Urinary bladder (tissue), 4 donors: ENCODE results near the gene NCAPH2. TPM values are rescaled to one million over a fixed set of nuclear protein-coding genes. Genes with fewer than 3 reads are reported as not detected.
A peak's percentile ranks its signal among the peaks of the same experiment; 100 is the strongest.

Experiments
- DNase-seq: peaks from one replicate; pipeline ENCODE4 v3.0.0-alpha.2; 2015; ENCODE audit errors: extremely low spot score
- H3K27ac ChIP-seq: one replicate; pipeline ENCODE4 v1.5.1; 2013; ENCODE audit warnings: low read depth, mild to moderate bottlenecking, moderate library complexity
- H3K36me3 ChIP-seq: one replicate; pipeline ENCODE4 v1.6.1; 2013; ENCODE audit warnings: mild to moderate bottlenecking, moderate library complexity; ENCODE audit not compliant: insufficient read depth
- H3K4me1 ChIP-seq: one replicate; pipeline ENCODE4 v1.6.1; 2013; ENCODE audit warnings: mild to moderate bottlenecking, moderate library complexity; ENCODE audit not compliant: insufficient read depth
- H3K4me3 ChIP-seq: one replicate; pipeline ENCODE4 v1.5.1; 2013; ENCODE audit warnings: low read depth, low read length
- WGBS: extraction: QIAGEN DNeasy Blood & Tissue Kit; methylation state at CpG from one replicate; pipeline ENCODE4 v1.1.7; 2013; 5-methylcytosine and 5-hydroxymethylcytosine counted together
- polyA plus RNA-seq: library from polyadenylated mRNA; stranded (reverse); fragments of 200-250 nt; gene quantifications from one replicate; pipeline ENCODE4 v1.2.3, GENCODE V29; 2013
- total RNA-seq: library from RNA; depleted of rRNA; stranded (reverse); fragments of >200 nt; gene quantifications from one replicate; pipeline ENCODE4 v1.2.3, GENCODE V29; 2014
- donor health status: healthy with polysubstance abuse.
- donor health status: healthy.

The NCAPH2 gene
- total and polyA plus RNA-seq, 2 donors, result 27.5 to 38.4 TPM

GRCh38 chr22:50542416-50542927 is 34.4 kb downstream of the NCAPH2 start:
- H3K4me1 ChIP-seq, result no peaks in the 10 kb centered on the region
- no peak overlapping the region for H3K27ac ChIP-seq
- no peak for DNase-seq
- no peaks in the 10 kb centered on the region for H3K36me3 ChIP-seq
- no peak overlapping the region for H3K4me3 ChIP-seq
- 90% methylated on average over 19 of the region's 19 CpGs for WGBS

GRCh38 chr22:50544078-50544745 is 36.2 kb downstream of the NCAPH2 start:
- no peak overlapping the region for H3K27ac ChIP-seq

GRCh38 chr22:50544746-50545253 is 36.8 kb downstream of the NCAPH2 start:
- 74% methylated on average over 5 of the region's 5 CpGs for WGBS
- no peak for DNase-seq
- Histone ChIP-seq H3K4me1 (no peaks in the 10 kb centered on the region), H3K27ac (no peak overlapping the region), H3K36me3 (no peaks in the 10 kb centered on the region), H3K4me3 (no peak overlapping the region)

More at GRCh38 chr22:50544078-50544745, 36.2 kb downstream of the NCAPH2 start:
- H3K4me1 ChIP-seq, result no peaks in the 10 kb centered on the region
- H3K36me3 ChIP-seq, result no peaks in the 10 kb centered on the region
- no peak overlapping the region for H3K4me3 ChIP-seq
- no peak for DNase-seq
- 5% methylated on average over 52 of the region's 52 CpGs for WGBS

- 49% methylated on average over 10 of the region's 10 CpGs for WGBS
- DNase-seq, result no peak
- Histone ChIP-seq H3K36me3 (no peaks in the 10 kb centered on the region), H3K27ac (no peak within 1 kb of the TSS), H3K4me1 (no peaks in the 10 kb centered on the region), H3K4me3 (no peak within 1 kb of the TSS)
These were observed 37.7 kb downstream of the NCAPH2 start, which contains the start of gene KLHDC7B for GRCh38 chr22:50545522-50546325. KLHDC7B (plus strand) TSS chr22:50545899; CDS start chr22:50546244, 345 bp downstream.

GRCh38 chr22:50546326-50547262 is 38.6 kb downstream of the NCAPH2 start:
- no peaks in the 10 kb centered on the region for H3K4me1 ChIP-seq
- H3K27ac ChIP-seq, result no peak overlapping the region
- H3K4me3 ChIP-seq, result no peak overlapping the region
- WGBS, result 68% methylated on average over 78 of the region's 78 CpGs
- no peak for DNase-seq
- no peaks in the 10 kb centered on the region for H3K36me3 ChIP-seq

- H3K4me1 ChIP-seq, result no peaks in the 10 kb centered on the region
- WGBS, result 19% methylated on average over 35 of the region's 35 CpGs
- H3K27ac ChIP-seq, result no peak overlapping the region
- no peaks in the 10 kb centered on the region for H3K36me3 ChIP-seq
- no peak overlapping the region for H3K4me3 ChIP-seq
- DNase-seq, result no peak
These were observed 39.4 kb downstream of the NCAPH2 start for GRCh38 chr22:50547263-50547985.

GRCh38 chr22:50548040-50548920 is 40.3 kb downstream of the NCAPH2 start:
- H3K4me1 ChIP-seq, result no peaks in the 10 kb centered on the region
- H3K4me3 ChIP-seq, result peak overlapping the region; percentile 12
- 7% methylated on average over 56 of the region's 56 CpGs for WGBS
- no peaks in the 10 kb centered on the region for H3K36me3 ChIP-seq
- DNase-seq, result no peak
- H3K27ac ChIP-seq, result no peak overlapping the region

- no peak overlapping the region for H3K27ac ChIP-seq
- 65% methylated on average over 68 of the region's 68 CpGs for WGBS
- H3K4me1 ChIP-seq, result no peaks in the 10 kb centered on the region
- DNase-seq, result no peak
- no peaks in the 10 kb centered on the region for H3K36me3 ChIP-seq
- peak overlapping the region; percentile 12 for H3K4me3 ChIP-seq
These were observed 41.1 kb downstream of the NCAPH2 start for GRCh38 chr22:50548921-50549790.

- no peak overlapping the region for H3K4me3 ChIP-seq
- WGBS, result 87% methylated on average over 8 of the region's 8 CpGs
- DNase-seq, result no peak
These were observed 42.4 kb downstream of the NCAPH2 start for GRCh38 chr22:50550395-50550794.

GRCh38 chr22:50551160-50551752 is 43.2 kb downstream of the NCAPH2 start:
- no peak for DNase-seq
- no peak overlapping the region for H3K27ac ChIP-seq
- no peaks in the 10 kb centered on the region for H3K36me3 ChIP-seq
- WGBS, result 88% methylated on average over 11 of the region's 11 CpGs
- H3K4me1 ChIP-seq, result no peaks in the 10 kb centered on the region
- no peak overlapping the region for H3K4me3 ChIP-seq

More at GRCh38 chr22:50550395-50550794, 42.4 kb downstream of the NCAPH2 start:
- H3K36me3 ChIP-seq, result no peaks in the 10 kb centered on the region
- no peak overlapping the region for H3K27ac ChIP-seq
- H3K4me1 ChIP-seq, result no peaks in the 10 kb centered on the region

- DNase-seq, result no peak
- H3K4me3 ChIP-seq, result no peak overlapping the region
- H3K27ac ChIP-seq, result no peak overlapping the region
- 85% methylated on average over 8 of the region's 8 CpGs for WGBS
- H3K36me3 ChIP-seq, result no peaks in the 10 kb centered on the region
- no peaks in the 10 kb centered on the region for H3K4me1 ChIP-seq
These were observed 45.3 kb downstream of the NCAPH2 start for GRCh38 chr22:50553310-50553709.
